ENCODE measurements around the gene SH3RF1.

Gene SH3RF1

DNA sequence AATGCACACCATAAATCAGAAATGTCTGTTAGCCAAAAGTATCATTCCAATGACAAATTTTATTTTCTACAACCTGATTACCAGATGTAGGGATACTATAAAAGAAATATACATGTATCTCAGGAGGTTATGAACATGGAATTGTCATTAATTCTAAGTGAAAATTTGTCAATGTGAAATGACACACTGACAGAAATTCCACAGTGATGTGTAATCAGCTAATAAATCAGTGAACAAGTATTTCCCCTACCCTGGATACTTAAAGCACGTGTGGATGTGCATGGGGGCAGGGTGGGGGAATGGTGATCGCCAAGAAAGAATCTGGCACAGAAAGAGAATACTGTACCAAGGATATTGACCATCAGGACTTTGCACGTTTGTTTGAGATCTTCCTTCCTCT lies 123.6 kb downstream of the SH3RF1 start:
- TF ChIP-seq GATA3 (IDR thresholded peaks at IDR 0.05; ENCODE audit: low read depth, low read length), result no peak
- TF ChIP-seq GATA2 (IDR thresholded peaks at IDR 0.05; ENCODE audit: low read depth, low read length), result no peak

GRCh38 chr4:169144061-169144600 lies 126.6 kb downstream of the SH3RF1 start:
- no peak for TF ChIP-seq GATA3 (IDR thresholded peaks at IDR 0.05; ENCODE audit: low read depth, low read length)
- TF ChIP-seq GATA2 (IDR thresholded peaks at IDR 0.05; ENCODE audit: low read depth, low read length), result no peak

DNA sequence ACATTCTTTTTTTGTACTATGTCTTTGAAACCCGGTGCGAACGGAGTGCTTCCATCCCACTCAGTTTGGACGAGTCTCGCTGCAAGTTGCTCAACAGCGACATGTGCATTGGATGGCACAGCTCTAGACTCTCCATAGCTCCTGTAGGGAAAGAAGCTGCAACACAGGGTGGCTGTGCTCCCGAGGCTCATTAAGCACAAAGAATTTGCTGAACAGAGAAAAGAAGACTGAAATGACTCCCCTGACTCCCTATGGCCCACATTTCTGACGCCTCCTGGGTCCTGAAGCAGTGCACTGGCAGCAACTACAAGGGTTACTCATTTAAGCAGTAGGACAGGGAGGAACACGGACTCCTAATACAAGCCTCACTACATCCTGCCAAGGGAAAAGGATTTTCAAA lies 127.4 kb downstream of the SH3RF1 start:
- TF ChIP-seq GATA3 (IDR thresholded peaks at IDR 0.05; ENCODE audit: low read depth, low read length) (no peak), GATA2 (IDR thresholded peaks at IDR 0.05; ENCODE audit: low read depth, low read length) (no peak)

DNA sequence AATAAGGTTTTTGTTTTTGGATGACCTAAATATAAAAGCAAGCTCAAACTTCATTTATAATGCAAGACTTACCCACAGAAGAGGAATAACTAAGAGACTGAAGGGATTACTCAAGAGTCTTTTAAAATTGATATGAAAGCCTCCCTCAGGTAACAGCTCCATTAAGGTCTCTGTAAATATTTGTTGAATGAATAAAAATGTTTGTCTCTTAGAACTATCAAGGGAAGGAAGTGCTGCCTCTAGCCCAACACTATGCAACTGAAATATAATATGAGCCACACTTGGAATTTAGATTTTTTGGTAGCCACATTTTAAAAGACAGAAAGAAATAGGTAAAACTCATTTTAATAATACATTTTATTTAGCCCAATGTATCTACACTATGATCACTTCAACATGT lies 127.8 kb downstream of the SH3RF1 start:
- TF ChIP-seq GATA2 (IDR thresholded peaks at IDR 0.05; ENCODE audit: low read depth, low read length) (no peak), GATA3 (IDR thresholded peaks at IDR 0.05; ENCODE audit: low read depth, low read length) (no peak)

DNA sequence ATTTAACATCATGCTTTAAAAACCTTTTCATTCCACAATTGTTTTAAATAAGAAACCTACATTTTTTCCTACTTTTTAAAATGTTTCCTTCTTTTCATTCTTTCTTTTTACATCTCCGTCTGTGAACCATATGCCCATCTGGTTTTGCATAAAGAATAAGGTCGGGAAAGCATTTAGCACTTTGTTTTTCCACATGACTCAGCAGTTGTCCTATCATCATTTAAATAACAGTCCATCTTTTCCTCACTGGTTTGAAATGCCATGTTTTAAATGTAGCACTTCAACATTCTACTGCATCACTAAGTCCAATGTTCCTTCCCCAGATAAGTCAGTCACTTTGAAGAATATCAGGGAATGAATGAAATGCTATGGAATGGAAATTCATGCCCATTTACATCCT lies 128.4 kb downstream of the SH3RF1 start:
- TF ChIP-seq GATA3 (IDR thresholded peaks at IDR 0.05; ENCODE audit: low read depth, low read length), result no peak
- TF ChIP-seq GATA2 (IDR thresholded peaks at IDR 0.05; ENCODE audit: low read depth, low read length), result no peak

DNA sequence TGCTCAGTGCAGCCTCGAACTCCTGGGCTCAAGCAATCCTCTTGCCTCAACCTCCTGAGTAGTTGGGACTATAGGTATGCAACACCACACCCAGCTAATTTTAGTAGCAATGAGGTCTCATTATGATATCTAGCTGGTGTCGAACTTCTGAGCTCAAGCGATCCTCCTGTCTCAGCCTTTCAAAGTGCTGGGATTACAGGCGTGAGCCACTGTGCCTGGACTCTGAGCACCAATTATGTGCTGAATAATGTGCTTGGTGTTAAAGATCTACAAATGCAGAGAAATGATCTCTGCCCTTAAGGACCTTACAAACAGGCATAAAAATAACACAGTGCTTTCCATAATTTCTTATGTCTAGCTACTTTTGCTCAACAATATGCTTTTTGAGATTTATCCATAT lies 131.7 kb downstream of the SH3RF1 start:
- no peak for TF ChIP-seq GATA3 (IDR thresholded peaks at IDR 0.05; ENCODE audit: low read depth, low read length)
- no peak for TF ChIP-seq GATA2 (IDR thresholded peaks at IDR 0.05; ENCODE audit: low read depth, low read length)

GRCh38 chr4:169137558-169137920 lies 133.2 kb downstream of the SH3RF1 start:
- TF ChIP-seq GATA2 (IDR thresholded peaks at IDR 0.05; ENCODE audit: low read depth, low read length) (no peak), GATA3 (IDR thresholded peaks at IDR 0.05; ENCODE audit: low read depth, low read length) (no peak)

- TF ChIP-seq GATA2 (IDR thresholded peaks at IDR 0.05; ENCODE audit: low read depth, low read length) (no peak), GATA3 (IDR thresholded peaks at IDR 0.05; ENCODE audit: low read depth, low read length) (no peak)
These were observed 133.8 kb downstream of the SH3RF1 start for GRCh38 chr4:169136796-169137557.

DNA sequence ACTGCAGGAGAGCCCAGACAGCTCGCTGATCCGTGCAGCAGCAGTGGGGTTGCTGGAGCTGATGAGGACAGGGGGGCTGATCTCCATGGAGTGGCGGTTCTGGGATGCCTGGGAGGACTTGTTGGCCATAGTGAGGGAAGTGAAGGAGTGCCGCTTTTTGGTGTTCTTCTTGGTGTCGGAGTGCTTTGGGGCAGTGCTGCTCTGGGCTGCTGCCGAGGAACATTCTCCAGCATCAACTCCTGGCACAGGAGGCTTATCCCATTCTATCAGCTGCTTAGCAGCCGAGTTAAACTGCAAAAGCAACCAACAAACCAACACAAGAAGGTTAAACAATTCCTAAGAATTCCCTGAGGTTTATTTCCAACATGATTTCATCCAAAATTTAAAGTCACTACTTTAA lies 134.4 kb downstream of the SH3RF1 start:
- no peak for TF ChIP-seq GATA2 (IDR thresholded peaks at IDR 0.05; ENCODE audit: low read depth, low read length)
- TF ChIP-seq GATA3 (IDR thresholded peaks at IDR 0.05; ENCODE audit: low read depth, low read length), result no peak

- TF ChIP-seq GATA2 (IDR thresholded peaks at IDR 0.05; ENCODE audit: low read depth, low read length) (no peak), GATA3 (IDR thresholded peaks at IDR 0.05; ENCODE audit: low read depth, low read length) (no peak)
These were observed 135.0 kb downstream of the SH3RF1 start for GRCh38 chr4:169135776-169136175.

GRCh38 chr4:169133932-169134331 lies 136.8 kb downstream of the SH3RF1 start:
- TF ChIP-seq GATA3 (IDR thresholded peaks at IDR 0.05; ENCODE audit: low read depth, low read length) (no peak), GATA2 (IDR thresholded peaks at IDR 0.05; ENCODE audit: low read depth, low read length) (no peak)

GRCh38 chr4:169132561-169133305 lies 138.0 kb downstream of the SH3RF1 start:
- TF ChIP-seq GATA3 (IDR thresholded peaks at IDR 0.05; ENCODE audit: low read depth, low read length) (no peak), GATA2 (IDR thresholded peaks at IDR 0.05; ENCODE audit: low read depth, low read length) (no peak)

DNA sequence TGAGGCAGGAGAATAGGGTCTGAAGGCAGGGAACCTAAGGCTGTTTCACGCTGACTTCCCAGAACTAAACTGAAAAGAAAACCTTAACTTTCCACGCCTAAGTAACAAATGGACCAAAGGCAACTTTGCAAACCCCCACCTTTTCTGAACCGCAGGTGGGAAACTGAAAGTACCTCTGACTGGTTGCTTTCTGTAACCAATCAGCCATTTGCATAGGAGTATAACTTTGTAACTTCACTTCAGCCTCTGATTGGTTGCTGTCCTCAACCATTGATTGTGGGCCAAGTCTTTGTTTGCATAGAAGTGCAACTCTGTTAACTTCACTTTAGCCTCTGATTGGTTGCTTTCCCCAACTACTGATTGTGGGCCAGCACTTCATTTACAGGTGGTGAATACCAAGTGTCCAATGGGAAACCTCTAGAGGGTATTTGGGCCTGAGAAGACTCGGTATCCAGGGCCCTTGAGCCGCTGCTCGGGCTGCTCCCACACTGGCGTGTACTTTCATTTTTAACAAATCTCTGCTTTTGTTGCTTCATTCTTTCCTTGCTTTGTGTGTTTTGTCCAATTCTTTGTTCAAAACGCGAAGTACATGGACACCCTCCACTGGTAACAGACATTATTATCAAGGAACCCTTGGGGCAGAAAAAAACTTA lies 139.1 kb downstream of the SH3RF1 start:
- no peak for TF ChIP-seq GATA3 (IDR thresholded peaks at IDR 0.05; ENCODE audit: low read depth, low read length)

DNA sequence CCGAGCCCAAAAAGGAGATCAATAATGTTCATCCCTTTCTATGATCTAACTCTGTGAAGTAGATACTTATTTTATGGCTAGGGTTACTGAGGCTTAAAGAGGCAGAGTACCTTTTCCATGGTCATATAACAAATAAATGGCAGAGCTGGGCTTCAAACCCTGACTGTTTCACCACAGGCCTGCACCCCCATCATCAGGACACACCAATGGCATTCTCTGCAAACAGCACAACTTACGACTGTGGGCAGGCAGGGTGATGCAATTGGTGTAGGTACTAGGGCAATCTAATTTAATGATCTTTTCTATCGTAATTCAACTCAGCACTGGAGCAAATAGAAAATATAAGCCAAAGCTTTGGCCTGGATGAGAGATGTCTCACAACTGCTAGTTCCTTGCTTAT lies 141.9 kb downstream of the SH3RF1 start:
- TF ChIP-seq GATA2 (IDR thresholded peaks at IDR 0.05; ENCODE audit: low read depth, low read length) (no peak), GATA3 (IDR thresholded peaks at IDR 0.05; ENCODE audit: low read depth, low read length) (no peak)
